Middle frontal gyrus (tissue), 1 donor: Measurements from ENCODE around the gene IFNA1.
A peak's percentile ranks its signal among the peaks of the same experiment; 100 is the strongest.
"Not testable (repeated sequence)": the region's sequence is repeated elsewhere in the genome, so short reads cannot be mapped to it uniquely, and the experiment has no call there.

Experiments used
- DNase-seq: peaks from one replicate; pipeline ENCODE4 v3.0.0-alpha.2; 2015; ENCODE audit warnings: low spot score; ENCODE audit errors: extremely low spot score

IFNA1 gene

DNA sequence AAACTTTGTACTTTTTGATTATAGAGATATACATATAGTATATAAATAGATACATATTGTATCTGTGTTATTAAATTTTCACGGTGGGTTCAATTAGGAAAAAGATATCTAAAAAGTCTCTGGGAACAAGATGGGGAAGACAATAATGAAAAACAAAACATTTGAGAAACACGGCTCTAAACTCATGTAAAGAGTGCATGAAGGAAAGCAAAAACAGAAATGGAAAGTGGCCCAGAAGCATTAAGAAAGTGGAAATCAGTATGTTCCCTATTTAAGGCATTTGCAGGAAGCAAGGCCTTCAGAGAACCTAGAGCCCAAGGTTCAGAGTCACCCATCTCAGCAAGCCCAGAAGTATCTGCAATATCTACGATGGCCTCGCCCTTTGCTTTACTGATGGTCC is at the start of gene IFNA1:
Gene IFNA1 (plus strand): TSS at position 301 of the 400 bp plus-strand sequence. CDS start 69 bp downstream, at position 370.
- DNase-seq = no peak

DNA sequence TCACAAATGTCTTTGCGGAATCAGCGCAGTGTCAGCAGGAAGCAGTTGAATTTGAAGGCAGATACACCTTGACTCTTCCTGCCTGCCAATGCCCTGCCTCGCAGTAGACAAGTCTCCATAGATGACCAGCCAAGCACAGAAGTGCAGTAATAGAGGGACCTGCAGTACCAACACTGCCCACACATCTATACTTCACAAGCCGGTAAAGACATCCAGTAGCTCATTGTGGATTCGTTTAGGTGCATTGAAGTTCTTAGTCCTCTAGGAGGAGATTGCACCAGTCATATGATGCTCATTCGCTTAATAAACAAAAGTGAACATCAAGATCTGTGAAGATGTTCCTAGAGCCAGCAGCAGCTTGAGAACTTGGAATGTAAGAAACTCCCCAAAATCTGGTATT is 48.0 kb upstream of the IFNA1 start:
- DNase-seq = no peak

DNA sequence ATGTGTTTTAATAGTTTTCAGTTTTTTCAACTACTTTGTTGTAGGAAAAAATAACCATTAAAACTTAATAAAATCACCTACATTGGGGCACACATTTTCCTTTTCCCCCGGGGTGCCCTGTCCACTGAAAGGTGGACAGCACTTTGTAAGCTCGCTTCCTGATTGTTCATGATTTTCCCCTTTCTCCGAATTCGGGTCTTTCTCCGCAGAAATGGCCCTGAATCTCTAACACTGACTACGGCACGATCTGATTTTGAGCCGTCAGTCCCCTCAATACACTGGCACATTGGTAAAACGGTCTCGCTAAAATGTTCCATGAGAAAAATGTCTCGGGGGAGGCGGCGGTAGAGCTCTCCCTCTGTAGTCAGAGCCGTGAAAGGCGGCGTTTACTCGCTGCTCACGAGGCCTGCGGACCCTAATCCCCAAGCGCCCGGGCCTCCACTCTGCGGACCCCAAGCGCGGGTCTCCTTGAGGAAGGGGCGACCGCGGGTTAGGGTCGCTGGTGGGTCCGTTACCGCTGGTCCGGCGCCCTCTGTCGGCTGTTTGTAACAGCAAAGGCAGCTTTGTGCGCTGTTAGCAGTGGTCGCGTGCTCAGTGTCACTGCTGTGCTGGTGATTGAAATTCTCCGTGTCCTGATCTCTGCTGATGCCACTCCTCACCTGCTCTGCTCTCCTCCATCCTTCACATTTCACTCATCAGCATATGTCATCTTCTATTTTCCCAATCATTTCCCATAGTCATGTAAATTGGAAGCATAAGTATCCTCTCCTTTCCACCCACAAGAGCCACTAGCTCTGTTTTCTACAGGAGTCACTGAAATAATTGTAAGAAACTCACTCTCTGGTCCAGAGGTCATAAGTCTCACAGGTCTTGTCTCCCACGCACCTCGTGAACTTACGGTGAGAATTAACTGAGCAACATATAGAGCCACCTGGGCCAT is 44.2 kb upstream of the IFNA1 start:
- no peak for DNase-seq

DNA sequence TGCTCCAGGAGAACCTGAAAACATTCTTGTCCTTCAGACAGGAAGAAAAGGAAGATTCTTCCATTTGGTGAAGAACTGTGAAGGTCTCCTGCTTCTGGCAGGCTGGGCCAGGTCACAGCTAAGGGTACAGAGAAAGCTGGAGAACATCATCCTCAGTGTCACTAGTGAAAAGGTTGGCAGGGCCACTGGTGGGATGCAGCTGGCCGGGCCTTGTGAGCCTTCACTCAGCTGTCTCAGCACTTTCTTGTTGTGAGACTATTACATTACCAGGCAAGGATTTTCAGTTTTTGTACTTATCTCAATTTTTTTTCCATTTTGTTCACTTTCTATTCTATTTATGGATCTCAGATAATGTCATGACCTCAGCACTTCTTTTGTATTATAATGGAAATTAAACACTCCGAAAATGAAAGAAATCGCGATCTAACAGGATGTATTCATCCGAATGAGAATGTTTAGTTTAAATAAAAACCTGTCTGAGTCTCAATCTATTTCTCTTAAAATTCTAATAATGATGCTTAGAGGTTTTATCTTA is 41.2 kb upstream of the IFNA1 start:
- no peak for DNase-seq

DNA sequence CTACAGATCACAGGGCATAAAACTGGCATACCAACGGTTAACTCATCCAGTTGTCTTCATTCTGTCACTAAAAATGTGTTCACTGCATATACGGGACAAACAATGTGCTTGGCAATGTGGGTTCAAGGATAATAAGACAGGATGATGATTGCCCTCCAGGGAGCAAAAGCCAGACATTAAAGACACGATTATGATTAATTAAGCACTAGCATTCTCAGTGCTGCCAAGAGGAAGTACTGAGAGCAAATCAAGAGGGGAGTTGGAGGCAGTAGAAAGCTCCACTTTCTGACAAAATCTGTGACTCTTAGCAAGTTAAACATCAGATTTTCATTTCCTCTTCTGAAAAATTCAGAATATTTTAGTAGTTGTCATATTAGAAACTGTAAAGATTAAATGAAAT is 40.3 kb upstream of the IFNA1 start:
- no peak for DNase-seq

DNA sequence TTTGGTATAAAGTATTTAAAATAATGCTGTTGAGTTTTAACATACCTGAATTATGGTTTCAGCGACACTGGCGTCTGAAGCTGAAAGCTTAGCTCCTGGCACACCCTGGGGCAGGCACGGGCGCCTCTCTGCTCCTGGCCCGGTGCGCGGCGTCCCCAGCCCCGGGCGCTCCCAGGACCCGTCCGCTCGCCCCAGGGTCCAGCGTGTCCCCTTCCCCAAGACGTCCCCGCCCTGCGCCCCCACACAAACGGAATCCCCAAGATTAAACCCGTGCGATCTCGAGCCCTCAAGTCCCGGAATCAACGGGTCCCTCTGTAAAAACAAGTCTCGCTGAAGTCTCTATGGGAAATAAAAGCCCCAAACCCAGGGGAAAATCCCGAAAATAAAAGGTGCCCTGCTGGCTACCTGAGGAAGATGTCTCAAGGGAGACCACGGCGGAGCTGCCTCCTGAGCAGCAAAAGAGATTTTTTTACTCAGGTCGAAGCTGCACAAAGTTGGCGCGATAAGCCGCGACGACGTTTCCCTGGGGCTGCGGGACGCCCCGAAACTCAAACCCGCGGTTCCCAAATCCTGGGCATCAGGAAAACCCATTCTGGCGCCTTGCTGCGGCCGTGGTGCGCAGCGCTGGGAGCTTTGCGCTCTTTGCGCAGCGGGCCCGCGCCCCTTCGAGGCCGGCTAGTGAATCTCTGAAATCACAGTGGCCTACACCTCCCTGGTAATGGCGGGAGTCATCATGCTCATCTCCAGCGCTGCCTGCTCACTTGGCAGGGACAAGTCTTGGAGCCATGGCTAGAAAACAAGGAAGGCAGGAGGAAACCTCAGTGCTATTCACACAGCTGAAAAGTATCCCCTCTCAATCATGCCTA is 37.6 kb upstream of the IFNA1 start:
- no peak for DNase-seq

DNA sequence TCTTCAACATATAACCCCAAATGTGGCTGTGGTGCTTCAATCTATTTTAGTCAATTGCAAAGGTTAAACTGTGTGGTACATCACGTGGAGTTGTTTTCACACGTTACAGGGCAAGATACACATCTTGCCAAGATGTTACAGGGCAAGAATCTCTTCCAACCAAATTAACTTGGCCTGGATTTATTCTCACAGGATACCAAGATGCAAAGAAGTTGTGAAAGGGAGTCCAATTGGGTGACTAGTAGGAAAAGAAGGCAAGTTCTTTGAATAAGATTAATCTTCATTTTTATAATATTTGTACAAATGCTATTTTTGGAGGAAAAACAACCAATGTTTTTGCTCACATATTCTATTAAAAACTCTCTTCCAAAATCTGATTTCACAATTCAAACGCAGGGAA is 36.1 kb upstream of the IFNA1 start:
- DNase-seq = no peak

DNA sequence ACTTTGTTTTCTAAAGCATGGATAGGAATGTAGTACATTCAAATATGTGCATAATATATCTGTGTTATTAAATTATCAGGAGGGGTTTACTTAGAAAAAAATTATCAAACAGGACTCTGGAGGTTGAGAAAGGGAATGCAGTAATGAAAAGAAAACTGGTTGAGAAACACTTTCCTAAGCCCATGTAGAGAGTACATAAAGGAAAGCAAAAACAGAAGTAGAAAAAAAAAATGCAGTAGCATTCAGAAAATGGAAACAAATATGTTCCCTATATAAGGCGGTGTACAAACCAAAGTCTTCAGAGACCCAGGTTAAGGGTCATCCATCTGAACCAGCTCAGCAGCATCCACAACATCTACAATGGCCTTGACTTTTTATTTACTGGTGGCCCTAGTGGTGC is 31.4 kb upstream of the IFNA1 start, which contains the start of gene IFNA8:
Gene IFNA8 (plus strand): TSS at position 301 of the 400 bp plus-strand sequence. CDS start 60 bp downstream, at position 361.
- no peak for DNase-seq

DNA sequence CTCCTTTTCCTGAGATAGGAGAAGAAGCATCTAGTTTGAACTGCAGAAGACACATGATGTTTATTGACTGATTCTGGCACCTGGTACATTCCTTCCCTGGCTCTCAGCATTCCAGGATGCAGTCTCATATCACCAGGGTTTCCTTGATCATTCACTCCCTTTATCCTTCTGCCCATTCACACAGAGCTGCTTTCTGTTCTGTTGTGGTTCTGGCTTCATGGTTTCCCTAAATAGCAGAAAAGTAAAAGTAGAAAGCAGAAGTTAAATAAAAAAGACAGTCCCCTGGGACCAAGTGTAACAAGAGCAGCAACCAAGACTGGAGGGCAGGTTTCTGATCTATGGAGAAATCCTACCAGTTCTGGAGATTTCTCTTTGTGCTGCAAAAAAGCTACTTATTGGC is 28.1 kb upstream of the IFNA1 start:
- DNase-seq = no peak

DNA sequence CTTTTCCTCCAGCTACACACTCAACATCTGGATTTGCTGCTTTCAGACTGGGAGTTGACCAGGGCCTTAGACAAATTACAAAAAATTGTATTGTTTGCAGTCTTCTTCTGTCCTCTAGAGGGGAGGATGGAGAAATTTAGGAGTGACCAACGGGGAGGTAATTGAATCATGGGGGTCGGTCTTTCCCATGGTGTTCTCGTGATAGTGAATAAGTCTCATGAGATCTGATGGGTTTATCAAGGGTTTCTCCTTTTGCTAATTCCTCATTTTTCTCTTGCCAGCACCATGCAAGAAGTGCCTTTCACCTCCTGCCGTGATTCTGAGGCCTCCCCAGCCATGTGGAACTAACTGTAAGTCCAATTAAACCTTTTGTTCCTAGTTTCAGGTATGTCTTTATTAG is 27.1 kb upstream of the IFNA1 start:
- no peak for DNase-seq

DNA sequence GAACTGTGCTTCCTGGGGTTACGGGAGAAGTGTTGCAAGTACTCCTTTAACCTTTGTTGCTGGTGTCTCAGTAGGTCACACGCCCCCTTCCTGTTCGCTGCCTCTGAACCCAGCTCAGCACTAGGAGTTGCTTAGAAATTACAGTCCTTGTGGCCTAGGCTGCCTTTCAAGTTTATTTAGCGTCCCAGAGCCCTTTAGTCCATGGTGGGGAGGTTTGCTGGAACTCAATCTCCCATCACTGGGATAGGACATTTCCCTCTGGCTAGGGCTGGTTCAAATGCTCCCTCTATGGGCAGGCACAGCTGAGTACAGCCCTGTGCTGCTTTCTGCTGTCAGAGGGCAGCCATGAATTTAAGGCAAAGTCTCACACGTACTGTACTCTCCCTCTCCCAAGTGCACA is 26.6 kb upstream of the IFNA1 start:
- DNase-seq = no peak

DNA sequence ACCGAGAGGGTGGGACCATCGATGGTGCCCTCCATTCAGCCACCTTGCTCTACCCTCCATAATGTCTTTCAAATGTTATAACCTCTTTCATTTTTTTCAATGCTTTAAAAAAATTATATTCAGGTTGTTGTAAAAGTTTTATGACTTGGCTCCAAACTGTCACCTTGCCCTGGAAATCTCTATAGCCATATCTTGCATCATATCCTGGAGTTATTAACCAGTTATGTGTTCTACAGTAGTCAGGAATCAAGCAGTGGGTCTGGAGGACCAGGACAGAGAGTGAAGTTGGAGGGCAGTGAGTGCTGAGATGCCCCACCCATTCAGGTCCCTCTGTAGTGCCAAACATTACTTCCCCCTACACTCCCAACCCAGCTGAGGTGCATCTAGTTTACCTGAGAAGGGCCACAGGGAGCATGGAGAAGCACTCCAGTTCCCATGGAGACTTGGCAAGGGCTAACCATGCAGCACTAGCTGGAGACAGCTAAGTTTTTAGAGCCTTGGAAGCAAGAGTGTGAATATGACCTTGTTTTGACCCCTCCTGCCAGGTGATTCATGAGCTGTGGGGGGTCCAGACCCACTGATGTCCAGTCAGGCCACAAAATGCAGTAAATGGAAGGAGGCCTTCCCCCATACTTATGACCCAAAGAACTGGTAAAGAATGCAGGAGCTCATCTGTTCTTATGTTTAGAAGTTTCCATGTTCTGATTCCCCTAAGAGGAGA is 25.9 kb upstream of the IFNA1 start:
- no peak for DNase-seq

DNA sequence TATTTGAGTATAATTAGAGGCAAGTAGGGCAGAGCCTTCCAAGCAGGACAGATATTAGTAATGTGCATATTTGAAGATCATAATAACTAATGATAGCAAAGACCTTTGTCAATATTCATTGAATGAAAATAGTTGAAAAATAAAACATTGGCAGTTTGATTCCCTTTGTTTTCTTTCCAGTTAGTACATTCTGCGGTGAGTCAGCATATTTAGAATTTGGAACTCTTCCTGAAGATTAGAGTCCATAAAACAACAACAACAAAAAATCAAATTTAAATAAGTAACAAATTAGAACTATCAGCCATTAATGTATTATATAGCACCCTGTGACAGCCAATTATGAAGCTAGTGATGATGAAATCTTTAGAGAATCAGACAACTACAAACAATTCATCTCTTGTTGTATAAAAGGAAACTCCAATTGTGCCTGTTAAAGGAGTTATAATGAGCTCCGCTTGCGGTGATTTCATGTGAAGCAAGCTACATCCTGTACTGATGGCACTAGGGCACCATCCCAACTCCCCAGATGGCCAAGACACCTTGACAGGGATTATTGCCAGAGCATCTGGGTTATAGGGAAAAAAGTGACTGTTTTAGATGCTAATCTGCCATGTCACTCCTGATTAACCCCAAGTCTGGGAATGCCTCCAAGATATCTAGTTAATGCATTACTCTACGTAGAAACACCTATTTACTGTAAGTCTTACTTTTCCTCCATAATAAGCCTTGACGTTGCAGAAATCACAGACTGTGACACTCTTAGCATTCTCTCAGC is 24.6 kb upstream of the IFNA1 start:
- DNase-seq = no peak

DNA sequence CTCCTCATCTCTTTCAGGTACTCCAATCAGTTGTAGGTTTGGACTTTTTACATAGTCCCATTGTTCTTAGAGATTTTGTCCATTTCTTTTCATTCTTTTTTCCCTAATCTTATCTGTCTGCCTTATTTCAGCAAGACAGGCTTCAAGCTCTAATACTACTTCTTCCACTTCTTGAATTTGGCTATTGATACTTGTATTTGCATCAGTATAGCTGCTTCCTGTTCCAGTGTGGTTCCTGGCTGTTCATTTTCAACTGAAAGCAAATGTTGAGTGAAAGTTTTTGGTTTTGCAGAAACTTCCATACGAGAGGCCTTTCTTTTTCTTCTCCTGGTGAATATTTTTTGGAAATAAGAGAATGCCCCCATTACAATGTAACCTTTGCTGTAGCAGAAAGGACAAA is 12.0 kb upstream of the IFNA1 start:
- no peak for DNase-seq

DNA sequence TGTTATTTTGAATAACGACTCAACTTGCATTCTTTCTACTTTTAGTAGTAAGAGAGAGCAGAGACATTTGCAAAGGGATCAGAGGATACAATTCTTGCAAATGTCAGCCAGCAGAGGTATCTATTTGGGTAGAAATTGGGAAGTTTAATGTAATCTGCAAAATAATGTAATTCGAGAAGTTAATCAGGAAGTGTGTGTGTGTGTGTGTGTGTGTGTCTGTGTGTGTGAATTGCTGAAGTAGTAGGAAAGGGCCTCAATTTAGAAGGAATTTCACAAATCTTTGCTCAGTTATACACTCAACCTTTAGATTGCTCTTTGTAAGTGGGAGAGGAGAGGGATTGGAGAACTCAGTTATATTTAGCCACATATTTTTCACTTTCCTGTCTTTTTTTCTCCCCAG is 11.0 kb upstream of the IFNA1 start:
- no peak for DNase-seq

DNA sequence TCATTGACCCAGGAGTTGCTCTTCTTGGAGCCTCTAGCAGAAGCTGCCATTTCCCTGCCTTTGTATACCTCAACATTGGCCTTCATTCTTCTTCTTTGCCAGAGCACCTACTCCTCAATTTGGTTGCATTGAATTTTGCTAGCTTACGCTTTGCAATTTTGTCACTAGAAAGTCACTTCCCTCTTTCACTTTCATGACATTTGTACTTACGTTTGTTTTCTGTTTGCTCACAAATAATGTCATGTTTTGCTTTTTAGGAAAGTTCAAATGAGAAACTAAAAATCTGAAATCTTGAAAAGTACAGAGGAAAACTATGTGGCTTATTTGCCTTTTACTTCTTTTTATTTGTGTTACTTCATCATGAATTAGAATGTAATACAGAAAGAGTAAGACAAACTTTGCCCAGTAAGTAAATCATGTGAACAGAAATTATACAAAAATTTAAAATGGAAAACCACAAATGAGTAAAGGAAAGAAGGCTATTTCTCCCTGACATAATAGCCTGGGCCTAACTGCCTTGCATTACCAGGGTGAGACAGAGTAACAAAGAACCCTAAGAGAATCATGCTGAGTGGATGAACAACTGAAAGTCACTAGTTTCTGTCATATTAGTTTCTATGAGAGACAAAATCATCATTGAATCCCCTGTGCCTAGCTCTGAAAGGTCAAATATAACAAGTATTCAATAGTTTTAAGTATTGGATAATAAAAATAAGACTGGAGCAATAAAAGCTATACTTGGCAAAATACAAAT is 7.4 kb upstream of the IFNA1 start:
- no peak for DNase-seq

DNA sequence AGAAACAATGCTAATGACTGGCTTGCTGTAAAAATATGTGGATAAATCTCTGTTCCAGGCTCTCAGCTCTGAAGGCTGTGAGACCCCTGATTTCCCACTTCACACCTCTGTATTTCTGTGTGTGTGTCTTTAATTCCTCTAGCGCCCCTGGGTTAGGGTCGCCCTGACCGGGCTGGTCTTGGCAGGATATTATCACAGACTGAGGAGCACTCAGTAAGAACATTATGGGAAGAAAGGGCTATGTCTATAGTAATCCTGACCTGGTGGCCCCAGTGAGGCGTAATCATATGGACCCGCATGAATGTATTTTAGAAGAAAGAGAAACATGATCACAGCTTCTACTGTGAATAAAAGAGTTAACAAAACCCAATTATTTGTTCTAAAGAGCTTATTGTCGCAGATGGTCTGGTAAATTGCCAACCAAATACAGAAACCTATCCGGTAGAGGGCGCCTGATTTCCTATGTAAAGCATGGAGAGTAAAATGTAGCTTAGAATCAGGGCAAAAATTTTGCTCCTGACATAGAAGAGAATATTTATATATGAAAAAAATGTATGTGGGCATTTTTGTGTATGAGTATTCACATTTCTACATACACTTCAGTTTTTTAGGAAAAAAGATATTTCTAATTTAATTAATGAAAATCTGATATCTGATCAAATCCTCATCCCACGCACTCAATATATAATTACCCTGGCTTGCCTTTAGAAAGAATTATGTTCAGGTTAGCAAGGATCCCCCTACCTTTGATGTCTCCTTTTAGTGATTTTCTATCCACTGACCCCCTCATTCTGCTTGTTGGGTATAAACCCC is 5.8 kb upstream of the IFNA1 start:
- DNase-seq = peak; percentile 38

DNA sequence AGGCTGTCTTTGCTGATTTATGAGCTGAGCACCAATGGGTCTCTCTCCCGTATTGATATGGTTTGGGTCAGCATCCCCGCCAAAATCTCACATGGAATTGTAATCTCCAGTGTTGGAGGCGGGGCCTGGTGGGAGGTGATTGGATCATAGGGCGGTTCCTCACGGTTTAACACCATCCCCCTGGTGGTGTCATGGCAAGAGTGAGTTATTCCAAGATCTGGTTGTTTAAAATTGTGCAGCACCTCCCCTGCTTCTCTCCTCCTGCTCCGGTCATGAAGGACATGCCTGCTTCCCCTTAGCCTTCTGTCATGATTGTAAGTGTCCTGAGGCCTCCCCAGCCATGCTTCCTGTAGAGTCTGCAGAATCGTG is 5.2 kb upstream of the IFNA1 start:
- not testable (repeated sequence) for DNase-seq
